Measurements from ENCODE around the gene DDIT4.

DDIT4 gene

DNA sequence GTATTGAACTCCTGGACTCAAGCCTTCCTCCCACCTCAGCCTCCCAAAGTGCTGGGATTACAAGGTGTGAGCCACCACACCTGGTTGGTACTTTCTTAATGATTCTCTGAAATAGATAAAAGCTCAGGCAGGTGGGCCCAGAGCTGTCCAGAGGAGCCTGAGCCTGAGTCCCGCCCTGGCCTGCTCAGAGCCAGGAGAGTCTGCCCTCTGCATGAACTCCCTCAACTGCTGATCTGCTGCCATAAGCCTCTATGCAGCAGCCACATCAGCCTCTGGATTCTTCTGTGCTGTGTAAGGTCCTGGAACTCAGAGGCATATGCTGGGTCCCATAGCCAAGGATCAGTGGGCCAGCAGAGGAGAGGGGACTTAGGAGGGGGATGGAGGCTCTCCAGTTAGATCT lies 23.1 kb upstream of the DDIT4 start:
- peak; percentile 91 for DNase-seq (ENCODE audit: low read depth)
- no peak overlapping the region for H3K4me3 ChIP-seq (ENCODE audit: low read length)
- TF ChIP-seq, protein P1, sequence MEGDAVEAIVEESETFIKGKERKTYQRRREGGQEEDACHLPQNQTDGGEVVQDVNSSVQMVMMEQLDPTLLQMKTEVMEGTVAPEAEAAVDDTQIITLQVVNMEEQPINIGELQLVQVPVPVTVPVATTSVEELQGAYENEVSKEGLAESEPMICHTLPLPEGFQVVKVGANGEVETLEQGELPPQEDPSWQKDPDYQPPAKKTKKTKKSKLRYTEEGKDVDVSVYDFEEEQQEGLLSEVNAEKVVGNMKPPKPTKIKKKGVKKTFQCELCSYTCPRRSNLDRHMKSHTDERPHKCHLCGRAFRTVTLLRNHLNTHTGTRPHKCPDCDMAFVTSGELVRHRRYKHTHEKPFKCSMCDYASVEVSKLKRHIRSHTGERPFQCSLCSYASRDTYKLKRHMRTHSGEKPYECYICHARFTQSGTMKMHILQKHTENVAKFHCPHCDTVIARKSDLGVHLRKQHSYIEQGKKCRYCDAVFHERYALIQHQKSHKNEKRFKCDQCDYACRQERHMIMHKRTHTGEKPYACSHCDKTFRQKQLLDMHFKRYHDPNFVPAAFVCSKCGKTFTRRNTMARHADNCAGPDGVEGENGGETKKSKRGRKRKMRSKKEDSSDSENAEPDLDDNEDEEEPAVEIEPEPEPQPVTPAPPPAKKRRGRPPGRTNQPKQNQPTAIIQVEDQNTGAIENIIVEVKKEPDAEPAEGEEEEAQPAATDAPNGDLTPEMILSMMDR (conservative IDR thresholded peaks at IDR 0.05; ENCODE audit: low read depth, low read length): no peak

DNA sequence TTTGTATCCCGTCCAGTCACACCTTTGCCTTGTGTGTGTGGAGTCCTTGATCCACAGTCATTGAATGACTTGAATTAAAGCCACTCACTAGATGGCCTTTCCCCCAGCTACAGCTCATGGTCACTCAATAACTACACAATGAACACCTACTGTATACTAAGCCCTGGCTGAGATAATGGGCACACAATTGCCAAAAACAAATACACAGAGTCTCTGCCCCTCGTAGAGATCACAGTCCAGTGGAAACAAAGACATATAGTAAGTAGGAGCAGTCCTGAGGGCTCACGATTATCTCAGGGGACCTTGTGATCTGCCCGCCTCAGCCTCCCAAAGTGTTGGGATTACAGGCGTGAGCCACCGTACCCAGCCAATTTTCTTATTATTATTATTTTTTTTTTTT lies 22.1 kb upstream of the DDIT4 start:
- TF ChIP-seq, protein P1 (conservative IDR thresholded peaks at IDR 0.05; ENCODE audit: low read depth, low read length): no peak
- no peak for DNase-seq (ENCODE audit: low read depth)
- no peak overlapping the region for H3K4me3 ChIP-seq (ENCODE audit: low read length)

DNA sequence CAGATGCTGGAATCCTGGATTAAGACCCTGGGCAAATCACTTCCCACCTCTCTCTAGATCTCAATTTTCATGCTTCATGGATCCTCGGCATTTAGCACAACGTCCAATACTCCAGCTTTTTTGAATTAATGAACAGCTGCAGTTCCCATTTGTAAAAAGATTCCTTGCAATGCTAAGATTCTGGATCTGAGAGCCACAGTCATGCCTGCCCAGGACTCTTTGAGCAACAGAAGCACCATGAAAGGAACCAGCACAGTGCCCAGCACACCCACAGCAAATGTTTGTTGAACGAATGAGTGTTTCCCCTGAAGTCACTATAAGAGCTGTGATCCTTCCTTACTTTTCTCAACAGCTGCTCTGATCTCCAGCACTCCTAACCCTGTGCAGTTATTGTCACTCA lies 20.8 kb upstream of the DDIT4 start:
- H3K4me3 ChIP-seq (ENCODE audit: low read length): no peak overlapping the region
- no peak for DNase-seq (ENCODE audit: low read depth)
- TF ChIP-seq, protein P1 (conservative IDR thresholded peaks at IDR 0.05; ENCODE audit: low read depth, low read length): no peak

DNA sequence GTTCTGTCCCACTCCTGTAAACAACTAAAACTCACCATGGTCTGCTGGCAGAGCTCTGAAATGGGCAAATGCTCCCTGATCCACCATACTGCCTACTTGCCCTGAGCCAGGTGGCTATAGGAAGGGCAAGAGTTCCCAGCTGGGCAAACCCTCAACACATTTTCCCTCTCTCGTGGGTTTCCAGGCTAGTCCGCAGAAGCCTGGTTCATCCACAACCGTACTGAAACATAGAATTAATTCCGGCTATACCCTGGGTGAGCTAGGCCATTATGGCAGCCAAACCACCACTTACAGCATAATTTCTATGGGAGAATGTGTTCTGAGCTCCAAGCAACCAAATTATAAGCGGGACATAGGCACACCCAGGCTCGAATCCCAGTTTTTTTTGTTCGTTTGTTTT lies 20.1 kb upstream of the DDIT4 start:
- H3K4me3 ChIP-seq (ENCODE audit: low read length): no peak overlapping the region
- DNase-seq (ENCODE audit: low read depth): no peak
- TF ChIP-seq, protein P1 (conservative IDR thresholded peaks at IDR 0.05; ENCODE audit: low read depth, low read length): no peak

DNA sequence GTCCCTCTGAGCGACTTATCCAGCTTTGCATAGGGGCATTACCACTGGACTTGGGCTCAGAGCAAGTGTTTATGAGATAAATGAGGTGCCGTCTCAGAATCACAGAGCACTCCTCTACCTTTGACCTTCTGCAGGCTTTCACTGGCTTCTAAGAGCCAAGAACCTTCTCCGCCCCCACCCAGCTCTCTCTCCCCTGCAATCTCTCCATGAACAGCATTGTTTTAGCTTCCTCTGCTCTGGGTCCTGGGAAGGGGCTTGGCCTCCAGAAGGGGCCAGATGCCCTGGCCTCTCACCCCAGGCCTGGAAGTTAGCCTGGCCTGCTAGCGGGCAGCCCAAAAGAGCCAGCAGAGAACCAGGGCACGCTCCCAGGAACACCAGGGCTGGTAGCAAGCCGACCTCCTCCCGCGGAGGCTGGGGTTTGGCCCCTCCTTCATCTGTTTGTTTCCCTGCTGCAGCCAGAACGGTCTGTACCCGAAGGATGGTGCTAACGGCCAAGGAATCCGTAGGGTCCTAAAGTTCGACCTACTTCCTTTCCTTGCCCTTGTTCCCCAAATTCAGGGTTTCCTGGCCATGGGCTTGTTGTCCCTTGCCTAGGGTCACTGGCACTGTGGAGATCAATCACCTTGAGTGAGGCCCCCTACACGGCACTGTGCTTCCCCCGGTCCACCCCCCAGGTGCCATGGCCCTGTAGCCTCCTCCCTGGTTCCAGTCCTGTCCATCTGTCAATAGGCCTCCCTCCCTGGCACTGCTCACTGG lies 18.7 kb upstream of the DDIT4 start:
- DNase-seq (ENCODE audit: low read depth): no peak
- TF ChIP-seq, protein P1 (conservative IDR thresholded peaks at IDR 0.05; ENCODE audit: low read depth, low read length): no peak
- H3K4me3 ChIP-seq (ENCODE audit: low read length): no peak overlapping the region

DNA sequence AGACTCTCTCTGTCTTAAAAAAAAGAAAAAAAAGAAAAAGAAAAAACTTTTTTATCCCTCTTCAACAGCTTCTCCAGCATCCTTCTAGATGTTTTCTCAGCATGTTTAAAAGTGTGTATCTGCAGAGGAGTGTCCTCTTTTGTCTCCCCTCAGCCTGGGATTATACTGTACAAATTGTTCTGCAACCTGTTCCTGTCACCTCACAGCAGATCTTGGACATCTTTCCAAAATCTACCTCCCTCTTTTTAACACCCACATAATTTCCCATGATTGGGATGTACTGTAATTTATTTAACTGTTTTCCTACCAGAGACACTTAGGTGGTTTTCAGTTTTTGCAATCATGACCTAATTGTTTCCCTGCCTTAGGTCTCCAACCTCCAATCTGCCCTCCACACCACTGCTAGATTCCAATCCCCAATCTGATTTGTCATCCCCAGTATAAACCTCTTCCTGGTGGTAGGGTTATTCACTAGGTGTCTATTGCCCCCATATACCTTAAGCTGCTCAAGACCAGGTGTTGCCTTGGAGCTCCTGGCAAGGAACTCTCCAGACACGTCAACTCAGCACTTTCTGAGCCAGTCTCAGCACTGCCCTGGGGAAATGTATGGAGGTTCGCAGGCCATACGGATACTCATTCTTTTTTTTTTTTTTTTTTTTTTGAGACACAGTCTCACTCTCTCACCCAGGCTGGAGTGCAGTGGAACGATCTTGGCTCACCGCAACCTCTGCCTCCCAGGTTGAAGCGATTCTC lies 17.6 kb upstream of the DDIT4 start:
- no peak for DNase-seq (ENCODE audit: low read depth)
- H3K4me3 ChIP-seq (ENCODE audit: low read length): no peak overlapping the region
- TF ChIP-seq, protein P1 (conservative IDR thresholded peaks at IDR 0.05; ENCODE audit: low read depth, low read length): no peak
